Stomach (tissue), 9 donors: Measurements from ENCODE around the gene DDX60. TPM values are rescaled to one million over a fixed set of nuclear protein-coding genes. Genes with fewer than 3 reads are reported as not detected.

Experiments used
- DNase-seq, 2 donors: peaks; one replicate each; pipeline versions ENCODE4 v3.0.0 to v3.0.0-alpha.2; 2013 to 2019
- H3K27ac ChIP-seq, 5 donors: fragments of 200-600 bp in 4 of 5; sonication (generic) in 4 of 5; one replicate each; pipeline ENCODE4 v1.5.1; 2013 to 2019; ENCODE audit warnings: mild to moderate bottlenecking in 1 of 5, moderate library complexity in 1 of 5
- H3K27me3 ChIP-seq, 3 donors: fragments of 200-600 bp; sonication (generic); one replicate each; pipeline ENCODE4 v1.5.1; 2017 to 2019; ENCODE audit warnings: mixed run types in 1 of 3
- H3K36me3 ChIP-seq, 4 donors: fragments of 200-600 bp; sonication (generic); 1 replicate in 3 of 4; 2 replicates in 1 of 4; pipeline ENCODE4 v1.5.1; 2016 to 2019
- H3K4me1 ChIP-seq, 4 donors: fragments of 200-600 bp; sonication (generic); one replicate each; pipeline ENCODE4 v1.5.1; 2016 to 2019
- H3K4me3 ChIP-seq, 4 donors: fragments of 200-600 bp; sonication (generic) in 3 of 4; one replicate each; pipeline ENCODE4 v1.5.1; 2016 to 2019; ENCODE audit warnings: mild to moderate bottlenecking in 1 of 4
- H3K9me3 ChIP-seq, 4 donors: fragments of 200-600 bp; sonication (generic); one replicate each; pipeline ENCODE4 v1.5.1; 2016 to 2019
- EP300 ChIP-seq: sonication (generic); formaldehyde crosslinking; IDR thresholded peaks from one replicate; pipeline ENCODE4 v1.6.1; 2017; ENCODE audit warnings: antibody characterized with exemption
- POLR2A ChIP-seq, 4 donors: fragments of 450-650 bp; IDR thresholded peaks; one replicate each; pipeline ENCODE4 v1.6.1; 2016; ENCODE audit warnings: antibody characterized with exemption in 4 of 4, control low read depth in 2 of 4, mild to moderate bottlenecking in 1 of 4, moderate library complexity in 1 of 4
- POLR2AphosphoS5 ChIP-seq, 3 donors: sonication (generic); formaldehyde crosslinking; IDR thresholded peaks; one replicate each; pipeline ENCODE4 v1.6.1; 2016; ENCODE audit warnings: antibody characterized with exemption in 3 of 3
- WGBS, 5 donors: extraction: QIAGEN DNeasy Blood & Tissue Kit in 3 of 5; methylation state at CpG; one replicate each; pipeline versions ENCODE4 v1.1.5 to v1.1.7; 2013 to 2018; 5-methylcytosine and 5-hydroxymethylcytosine counted together
- intact Hi-C: fragments of 100-400 bp; cut with DNase I; formaldehyde crosslinking; loops from one replicate; pipeline ENCODE4 v1.15.1; 2023; ENCODE audit warnings: low total_unique reads
- polyA plus RNA-seq, 3 donors: library from polyadenylated mRNA; stranded (reverse); fragments of 200-250 nt; gene quantifications; one replicate each; pipeline ENCODE4 v1.2.3, GENCODE V29; 2013
- total RNA-seq, 5 donors: library from RNA; depleted of rRNA; stranded (reverse); fragments of >200 nt; gene quantifications; one replicate each; pipeline versions ENCODE4 v1.1.0 to v1.2.3, GENCODE V29; 2014 to 2016
- TF ChIP-seq, protein P1 (sequence below), 7 experiments: fragments of 450-650 bp in 4 of 7; fragments of 200-600 bp in 3 of 7; sonication (generic) in 3 of 7; IDR thresholded peaks; one replicate each; pipeline ENCODE4 v1.5.1; 2016 to 2019; ENCODE audit warnings: antibody characterized with exemption in 7 of 7, control low read depth in 2 of 7, mild to moderate bottlenecking in 1 of 7
- donor health status: healthy with polysubstance abuse.
- donor health status: Bipolar disorder and iron deficiency.
- donor health status: healthy.

The DDX60 gene
- total and polyA plus RNA-seq, 8 donors, result 2.3 to 60.6 (median 8.9) TPM

DNA sequence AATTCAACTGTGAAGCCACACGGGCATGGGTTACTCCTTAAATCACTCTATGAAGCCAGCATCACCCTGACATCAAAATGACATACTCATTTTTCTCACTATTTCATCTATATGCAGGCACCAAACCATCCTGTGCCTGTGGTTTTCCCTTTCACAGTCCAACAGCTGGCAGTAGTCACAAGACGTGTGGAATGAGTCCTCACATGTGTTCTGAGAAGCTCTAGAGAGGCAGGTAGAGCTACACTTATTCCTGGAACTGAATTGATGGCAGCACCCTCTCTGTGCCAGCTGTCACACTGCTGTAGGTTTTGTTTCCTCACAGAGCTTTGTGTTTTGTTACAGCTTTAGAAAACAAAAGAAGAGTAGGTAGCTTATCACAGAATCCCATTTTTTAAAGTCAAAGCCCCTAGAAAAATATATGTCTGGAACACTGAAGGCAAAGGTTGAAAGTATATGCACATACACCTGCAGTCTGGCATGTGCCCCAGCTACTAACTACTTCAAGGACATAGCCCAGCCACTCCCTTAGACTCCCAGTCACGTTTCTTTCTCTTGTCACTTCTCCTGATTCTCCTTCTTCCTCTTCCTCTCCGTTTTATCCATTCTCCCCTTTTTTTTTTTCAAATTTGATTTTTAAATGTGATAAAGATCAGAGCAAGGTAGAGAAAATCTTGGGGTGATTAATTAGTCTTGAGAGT lies 119.1 kb downstream of the DDX60 start:
- WGBS, 5 donors, result 50 to 62% (median 57%) methylated on average over 4 of the region's 4 CpGs

DNA sequence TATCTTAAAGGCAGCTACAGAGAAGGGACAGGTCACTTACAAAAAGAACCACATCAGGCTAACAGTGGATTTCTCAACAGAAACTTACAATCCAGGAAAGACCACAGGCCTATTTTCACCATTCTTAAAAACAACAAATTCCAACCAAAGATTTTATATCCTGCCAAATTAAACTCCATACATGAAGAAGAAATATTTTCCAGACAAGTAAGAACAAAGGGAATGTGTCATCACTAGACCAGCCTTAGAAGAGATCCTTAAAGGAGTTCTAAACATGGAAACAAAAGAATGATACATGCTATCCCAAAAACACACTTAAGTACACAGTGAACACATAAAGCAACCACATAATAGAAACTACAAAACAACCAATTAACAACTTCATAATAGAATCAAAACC lies 120.6 kb downstream of the DDX60 start:
- Histone ChIP-seq H3K4me1 (no peaks in the 10 kb centered on the region), H3K27me3 (no peaks in the 10 kb centered on the region), H3K27ac (no peak overlapping the region), H3K4me3 (no peak overlapping the region), H3K9me3 (peaks cover under 1 to 17% (median 7%) of the 10 kb centered on the region in 4 donors), H3K36me3 (no peaks in the 10 kb centered on the region)
- intact Hi-C loops, result no loop called here
- DNase-seq, result no peak
- TF ChIP-seq POLR2AphosphoS5 (IDR thresholded peaks at IDR 0.05) (no peak), POLR2A (IDR thresholded peaks at IDR 0.05) (no peak), EP300 (no peak)
- TF ChIP-seq, protein P1, sequence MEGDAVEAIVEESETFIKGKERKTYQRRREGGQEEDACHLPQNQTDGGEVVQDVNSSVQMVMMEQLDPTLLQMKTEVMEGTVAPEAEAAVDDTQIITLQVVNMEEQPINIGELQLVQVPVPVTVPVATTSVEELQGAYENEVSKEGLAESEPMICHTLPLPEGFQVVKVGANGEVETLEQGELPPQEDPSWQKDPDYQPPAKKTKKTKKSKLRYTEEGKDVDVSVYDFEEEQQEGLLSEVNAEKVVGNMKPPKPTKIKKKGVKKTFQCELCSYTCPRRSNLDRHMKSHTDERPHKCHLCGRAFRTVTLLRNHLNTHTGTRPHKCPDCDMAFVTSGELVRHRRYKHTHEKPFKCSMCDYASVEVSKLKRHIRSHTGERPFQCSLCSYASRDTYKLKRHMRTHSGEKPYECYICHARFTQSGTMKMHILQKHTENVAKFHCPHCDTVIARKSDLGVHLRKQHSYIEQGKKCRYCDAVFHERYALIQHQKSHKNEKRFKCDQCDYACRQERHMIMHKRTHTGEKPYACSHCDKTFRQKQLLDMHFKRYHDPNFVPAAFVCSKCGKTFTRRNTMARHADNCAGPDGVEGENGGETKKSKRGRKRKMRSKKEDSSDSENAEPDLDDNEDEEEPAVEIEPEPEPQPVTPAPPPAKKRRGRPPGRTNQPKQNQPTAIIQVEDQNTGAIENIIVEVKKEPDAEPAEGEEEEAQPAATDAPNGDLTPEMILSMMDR (IDR thresholded peaks at IDR 0.05), result no peak

More for the DNA sequence above, 119.1 kb downstream of the DDX60 start:
- H3K36me3 ChIP-seq, result peaks cover 0 to 8% (median 0%) of the 10 kb centered on the region in 4 donors
- DNase-seq, result no peak
- TF ChIP-seq POLR2AphosphoS5 (IDR thresholded peaks at IDR 0.05) (no peak), EP300 (no peak), POLR2A (IDR thresholded peaks at IDR 0.05) (no peak)
- TF ChIP-seq, protein P1 (IDR thresholded peaks at IDR 0.05), result no peak
- H3K4me1 ChIP-seq, result no peaks in the 10 kb centered on the region
- no peak overlapping the region for H3K4me3 ChIP-seq
- peaks cover 14 to 26% (median 19%) of the 10 kb centered on the region in 4 donors for H3K9me3 ChIP-seq
- H3K27ac ChIP-seq, result no peak overlapping the region
- intact Hi-C loops, result no loop called here
- H3K27me3 ChIP-seq, result no peaks in the 10 kb centered on the region

DNA sequence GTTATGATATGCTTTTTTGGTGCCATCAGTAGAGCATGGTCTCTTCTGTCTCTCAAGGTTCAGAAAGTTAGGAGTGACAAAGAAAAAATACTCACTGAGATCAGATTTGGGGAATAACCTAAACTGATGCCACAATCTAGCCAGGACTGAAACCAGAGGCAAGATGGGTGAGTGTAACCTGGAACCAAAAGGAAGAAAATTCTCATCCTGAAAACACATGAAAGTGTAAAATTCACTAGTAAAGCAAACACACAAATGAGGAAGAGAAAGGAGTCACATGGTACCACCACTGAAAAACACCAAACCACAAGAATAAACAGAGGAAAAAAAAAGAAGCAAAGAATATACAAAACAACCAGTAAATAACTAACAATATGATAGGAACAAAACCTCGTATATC lies 129.8 kb downstream of the DDX60 start:
- H3K36me3 ChIP-seq, result peaks cover 0 to 51% (median 46%) of the 10 kb centered on the region in 4 donors

DNA sequence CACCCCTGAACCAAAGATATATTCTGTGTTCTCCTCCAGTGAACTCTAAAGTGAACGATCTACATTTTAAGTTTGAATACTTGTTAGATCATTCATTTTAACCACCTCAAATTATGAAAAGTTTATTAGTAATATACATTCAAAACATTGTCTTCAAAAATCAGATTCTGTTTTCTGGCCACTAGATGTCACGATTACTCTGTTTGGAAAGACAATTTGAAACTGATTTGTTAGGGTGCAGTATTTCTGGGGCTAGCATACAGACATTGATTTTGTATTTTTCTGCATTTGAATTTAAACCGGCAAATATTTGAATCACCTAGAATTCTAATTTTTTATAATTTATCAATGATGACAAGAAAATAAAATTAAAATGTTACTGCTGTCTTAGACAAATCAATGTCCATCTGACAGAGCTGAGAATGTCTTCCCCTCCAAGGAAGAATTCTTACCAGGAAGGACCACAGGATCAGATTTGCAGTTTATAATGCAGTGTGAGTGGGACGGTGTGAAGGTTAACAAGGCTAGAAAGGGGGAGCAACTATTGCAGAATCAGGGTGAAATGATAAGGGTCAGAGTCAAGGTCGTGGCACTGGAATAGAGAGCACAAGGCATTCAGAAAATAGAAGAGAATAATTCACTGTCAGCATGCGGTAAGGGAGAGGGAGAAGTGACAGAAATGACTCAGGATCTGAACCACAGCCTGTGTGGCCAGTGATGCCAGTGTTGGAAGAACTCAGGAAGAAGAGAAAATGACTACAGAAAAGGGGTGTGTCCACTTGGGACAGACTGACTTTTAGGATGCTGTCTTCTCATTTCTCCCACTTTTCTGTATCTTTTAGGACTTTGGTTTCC lies 134.6 kb downstream of the DDX60 start:
- Histone ChIP-seq H3K27me3 (no peaks in the 10 kb centered on the region), H3K27ac (no peak overlapping the region), H3K4me1 (no peaks in the 10 kb centered on the region), H3K9me3 (peaks cover 0 to 3% (median 0%) of the 10 kb centered on the region in 4 donors), H3K4me3 (no peak overlapping the region), H3K36me3 (peaks cover 4 to 89% (median 71%) of the 10 kb centered on the region in 4 donors)
- intact Hi-C loops, result no loop called here
- TF ChIP-seq, protein P1 (IDR thresholded peaks at IDR 0.05), result no peak
- TF ChIP-seq POLR2AphosphoS5 (IDR thresholded peaks at IDR 0.05), result no peak
- WGBS, 5 donors, result 45 to 68% (median 61%) methylated on average over 6 of the region's 6 CpGs
- DNase-seq, result peak in 1 of 2 donors; percentile 49

More for the DNA sequence above, 129.8 kb downstream of the DDX60 start:
- intact Hi-C loops, result no loop called here
- H3K27me3 ChIP-seq, result no peaks in the 10 kb centered on the region
- no peak for TF ChIP-seq POLR2AphosphoS5 (IDR thresholded peaks at IDR 0.05)
- TF ChIP-seq, protein P1 (IDR thresholded peaks at IDR 0.05), result no peak
- TF ChIP-seq POLR2A (IDR thresholded peaks at IDR 0.05), result no peak
- TF ChIP-seq EP300, result no peak
- 77 to 91% (median 79%) methylated on average over 1 of the region's 1 CpG for WGBS, 5 donors
- H3K4me1 ChIP-seq, result no peaks in the 10 kb centered on the region
- no peak overlapping the region for H3K27ac ChIP-seq
- no peak overlapping the region for H3K4me3 ChIP-seq
- DNase-seq, result no peak
- H3K9me3 ChIP-seq, result peaks cover 0 to 13% (median 3%) of the 10 kb centered on the region in 4 donors
